ENCODE results near the gene EVA1B.

EVA1B gene

DNA sequence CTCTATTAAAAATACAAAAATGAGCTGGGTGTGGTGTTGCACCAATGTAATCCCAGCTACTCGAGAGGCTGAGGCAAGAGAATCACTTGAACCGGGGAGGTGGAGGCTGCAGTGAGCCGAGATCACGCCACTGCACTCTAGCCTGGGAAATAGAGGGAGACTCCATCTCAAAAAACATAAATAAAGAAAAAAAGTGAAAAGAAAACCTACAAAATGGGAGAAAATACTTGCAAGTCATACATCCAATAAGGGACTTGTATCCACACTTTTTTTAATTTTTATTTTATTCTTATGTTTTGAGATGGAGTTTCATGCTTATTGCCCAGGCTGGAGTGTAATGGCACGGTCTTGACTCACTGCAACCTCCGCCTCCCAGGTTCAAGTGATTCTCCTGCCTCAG is 46.8 kb downstream of the EVA1B start:
- Histone ChIP-seq H4K8ac (ENCODE audit: low read depth, low read length) (no peak overlapping the region), H2BK15ac (ENCODE audit: low read length) (no peak overlapping the region), H3K27ac (replicated peaks; ENCODE audit: low read length) (no peak overlapping the region), H3K4me3 (ENCODE audit: low read length in 2 of 2) (no peak overlapping the region), H2AK5ac (ENCODE audit: low read depth, low read length) (no peak overlapping the region), H3K18ac (ENCODE audit: low read length) (no peak overlapping the region), H2AFZ (ENCODE audit: low read length) (no peak overlapping the region), H3K4me2 (ENCODE audit: insufficient read depth, low read length, poor library complexity, severe bottlenecking) (no peak overlapping the region), H3K23ac (ENCODE audit: low read depth, low read length, poor library complexity) (no peak overlapping the region), H3K27me3 (ENCODE audit: control insufficient read depth in 3 of 3, insufficient read depth in 3 of 3, low read depth in 1 of 3, low read length in 3 of 3) (no peaks in the 10 kb centered on the region), H3K36me3 (replicated peaks in 1 of 2; ENCODE audit: control insufficient read depth in 2 of 2, insufficient read depth in 2 of 2, low read length in 2 of 2) (peaks cover 0 to 64% of the 10 kb centered on the region in 2 donors), H3K9me3 (replicated peaks in 1 of 2; ENCODE audit: control insufficient read depth in 2 of 2, insufficient read depth in 1 of 2, low read depth in 1 of 2, low read length in 2 of 2) (no peaks in the 10 kb centered on the region), H3K79me1 (ENCODE audit: low read depth, low read length) (peaks cover 1% of the 10 kb centered on the region), H3K9ac (ENCODE audit: low read depth, low read length, poor library complexity) (no peak overlapping the region), H4K91ac (ENCODE audit: low read depth, low read length, poor library complexity) (no peak overlapping the region), H3K4ac (ENCODE audit: low read length) (no peak overlapping the region), H3K14ac (ENCODE audit: low read length) (no peak overlapping the region), H2BK5ac (ENCODE audit: low read length) (no peak overlapping the region), H2BK120ac (ENCODE audit: low read depth, low read length) (no peak overlapping the region), H2BK12ac (ENCODE audit: low read length) (no peak overlapping the region), H3K4me1 (ENCODE audit: control insufficient read depth in 2 of 2, insufficient read depth in 1 of 2, low read depth in 1 of 2, low read length in 2 of 2) (no peaks in the 10 kb centered on the region)
- DNase-seq (ENCODE audit: low spot score) = no peak
- no CpG with 5 or more reads among the region's 6 CpGs for WGBS, 2 donors (ENCODE audit: extremely low coverage in 2 of 2, insufficient read length in 2 of 2, insufficient replicate concordance in 1 of 2)

DNA sequence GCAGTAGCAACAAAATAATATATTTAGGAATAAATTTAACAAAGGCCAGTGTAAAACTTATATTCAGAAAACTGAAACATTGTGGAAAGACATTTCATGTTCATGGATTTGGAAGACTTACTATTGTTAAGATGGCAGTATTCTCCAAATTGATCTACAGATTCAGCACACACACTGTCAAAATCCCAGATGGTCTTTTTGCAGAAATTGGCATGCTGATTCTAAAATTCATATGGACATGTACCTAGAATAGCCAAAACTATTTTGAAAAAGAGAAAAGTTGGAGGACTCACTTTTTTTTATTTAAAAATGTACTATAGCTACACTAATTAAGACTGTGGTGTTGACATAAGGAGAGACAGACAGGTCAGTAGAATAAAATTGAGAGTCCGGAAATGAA is 49.2 kb downstream of the EVA1B start:
- Histone ChIP-seq H2BK15ac (ENCODE audit: low read length) (no peak overlapping the region), H3K9ac (ENCODE audit: low read depth, low read length, poor library complexity) (no peak overlapping the region), H3K36me3 (replicated peaks in 1 of 2; ENCODE audit: control insufficient read depth in 2 of 2, insufficient read depth in 2 of 2, low read length in 2 of 2) (peaks cover 3 to 60% of the 10 kb centered on the region in 2 donors), H2BK5ac (ENCODE audit: low read length) (no peak overlapping the region), H3K4me2 (ENCODE audit: insufficient read depth, low read length, poor library complexity, severe bottlenecking) (no peak overlapping the region), H3K79me1 (ENCODE audit: low read depth, low read length) (peaks cover 3% of the 10 kb centered on the region), H3K4me1 (ENCODE audit: control insufficient read depth in 2 of 2, insufficient read depth in 1 of 2, low read depth in 1 of 2, low read length in 2 of 2) (no peaks in the 10 kb centered on the region), H3K4me3 (ENCODE audit: low read length in 2 of 2) (no peak overlapping the region), H3K27ac (replicated peaks; ENCODE audit: low read length) (no peak overlapping the region), H3K4ac (ENCODE audit: low read length) (no peak overlapping the region), H2BK120ac (ENCODE audit: low read depth, low read length) (no peak overlapping the region), H3K27me3 (ENCODE audit: control insufficient read depth in 3 of 3, insufficient read depth in 3 of 3, low read depth in 1 of 3, low read length in 3 of 3) (no peaks in the 10 kb centered on the region), H2AK5ac (ENCODE audit: low read depth, low read length) (no peak overlapping the region), H2BK12ac (ENCODE audit: low read length) (no peak overlapping the region), H3K9me3 (replicated peaks in 1 of 2; ENCODE audit: control insufficient read depth in 2 of 2, insufficient read depth in 1 of 2, low read depth in 1 of 2, low read length in 2 of 2) (no peaks in the 10 kb centered on the region), H3K18ac (ENCODE audit: low read length) (no peak overlapping the region), H4K91ac (ENCODE audit: low read depth, low read length, poor library complexity) (no peak overlapping the region), H2AFZ (ENCODE audit: low read length) (no peak overlapping the region), H4K8ac (ENCODE audit: low read depth, low read length) (no peak overlapping the region), H3K23ac (ENCODE audit: low read depth, low read length, poor library complexity) (no peak overlapping the region), H3K14ac (ENCODE audit: low read length) (no peak overlapping the region)
- no peak for DNase-seq (ENCODE audit: low spot score)
- no CpG with 5 or more reads among the region's 1 CpG for WGBS, 2 donors (ENCODE audit: extremely low coverage in 2 of 2, insufficient read length in 2 of 2, insufficient replicate concordance in 1 of 2)

DNA sequence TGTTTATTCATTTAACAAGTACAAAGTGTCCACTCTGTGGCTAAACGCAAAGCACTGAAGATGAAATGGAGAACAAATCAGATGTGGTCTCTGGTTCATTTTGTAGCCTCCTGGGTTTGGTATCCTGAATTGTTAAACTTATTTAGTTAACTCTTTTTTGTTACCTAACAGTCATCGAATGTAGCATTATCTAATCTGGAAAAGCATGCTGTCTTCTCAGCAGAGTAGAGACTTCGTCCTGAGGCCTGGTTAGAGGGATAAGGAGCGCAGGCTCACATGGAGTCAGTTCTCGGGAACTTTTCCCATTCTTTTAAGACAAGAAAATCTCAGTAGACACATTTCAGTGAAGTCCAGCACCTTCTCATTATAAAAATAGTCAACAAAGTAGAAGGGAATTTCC is 50.4 kb downstream of the EVA1B start:
- Histone ChIP-seq H2BK12ac (ENCODE audit: low read length) (no peak overlapping the region), H2AFZ (ENCODE audit: low read length) (no peak overlapping the region), H3K27me3 (ENCODE audit: control insufficient read depth in 3 of 3, insufficient read depth in 3 of 3, low read depth in 1 of 3, low read length in 3 of 3) (no peaks in the 10 kb centered on the region), H3K4ac (ENCODE audit: low read length) (no peak overlapping the region), H2BK5ac (ENCODE audit: low read length) (no peak overlapping the region), H4K91ac (ENCODE audit: low read depth, low read length, poor library complexity) (no peak overlapping the region), H3K9me3 (replicated peaks in 1 of 2; ENCODE audit: control insufficient read depth in 2 of 2, insufficient read depth in 1 of 2, low read depth in 1 of 2, low read length in 2 of 2) (no peaks in the 10 kb centered on the region), H2AK5ac (ENCODE audit: low read depth, low read length) (no peak overlapping the region), H3K18ac (ENCODE audit: low read length) (no peak overlapping the region), H2BK15ac (ENCODE audit: low read length) (no peak overlapping the region), H3K14ac (ENCODE audit: low read length) (no peak overlapping the region), H3K36me3 (replicated peaks in 1 of 2; ENCODE audit: control insufficient read depth in 2 of 2, insufficient read depth in 2 of 2, low read length in 2 of 2) (peaks cover 3 to 66% of the 10 kb centered on the region in 2 donors), H3K9ac (ENCODE audit: low read depth, low read length, poor library complexity) (no peak overlapping the region), H3K79me1 (ENCODE audit: low read depth, low read length) (peaks cover 2% of the 10 kb centered on the region), H3K27ac (replicated peaks; ENCODE audit: low read length) (no peak overlapping the region), H3K4me1 (ENCODE audit: control insufficient read depth in 2 of 2, insufficient read depth in 1 of 2, low read depth in 1 of 2, low read length in 2 of 2) (no peaks in the 10 kb centered on the region), H2BK120ac (ENCODE audit: low read depth, low read length) (no peak overlapping the region), H4K8ac (ENCODE audit: low read depth, low read length) (no peak overlapping the region), H3K4me3 (ENCODE audit: low read length in 2 of 2) (no peak overlapping the region), H3K4me2 (ENCODE audit: insufficient read depth, low read length, poor library complexity, severe bottlenecking) (no peak overlapping the region), H3K23ac (ENCODE audit: low read depth, low read length, poor library complexity) (no peak overlapping the region)
- DNase-seq (ENCODE audit: low spot score) = no peak
- no CpG with 5 or more reads among the region's 5 CpGs for WGBS, 2 donors (ENCODE audit: extremely low coverage in 2 of 2, insufficient read length in 2 of 2, insufficient replicate concordance in 1 of 2)
